Measurements from ENCODE around the gene SPCS3. TPM values are rescaled to one million over a fixed set of nuclear protein-coding genes. Genes with fewer than 3 reads are reported as not detected.
"Not testable (repeated sequence)": the region's sequence is repeated elsewhere in the genome, so short reads cannot be mapped to it uniquely, and the experiment has no call there.

Gene SPCS3
- total and polyA plus RNA-seq, 2 experiments from 2014 or later: 62.5 to 79.9 TPM

- H3K9me2 ChIP-seq (ENCODE audit: insufficient read depth); ATAC-seq; H3K4me3 Mint-ChIP-seq; H2AFZ ChIP-seq; H3K36me3 ChIP-seq (ENCODE audit: insufficient read depth); H3K27ac Mint-ChIP-seq; H3K27me3 ChIP-seq (ENCODE audit: insufficient read depth); H3F3A ChIP-seq (replicated peaks; ENCODE audit: low read depth); H3K27me3 Mint-ChIP-seq (ENCODE audit: insufficient read depth, low read depth, poor library complexity); H4K20me1 ChIP-seq (replicated peaks; ENCODE audit: insufficient read depth); H3K9me3 Mint-ChIP-seq; H3K79me2 ChIP-seq (replicated peaks; ENCODE audit: insufficient read depth); H3K36me3 Mint-ChIP-seq (ENCODE audit: low read depth); H3K4me1 Mint-ChIP-seq; H3K4me3 ChIP-seq; H3K27ac ChIP-seq (ENCODE audit: low read depth): not testable (repeated sequence)
- peak; percentile 49 for DNase-seq (ENCODE audit: low spot score)
- TF ChIP-seq, protein P1, sequence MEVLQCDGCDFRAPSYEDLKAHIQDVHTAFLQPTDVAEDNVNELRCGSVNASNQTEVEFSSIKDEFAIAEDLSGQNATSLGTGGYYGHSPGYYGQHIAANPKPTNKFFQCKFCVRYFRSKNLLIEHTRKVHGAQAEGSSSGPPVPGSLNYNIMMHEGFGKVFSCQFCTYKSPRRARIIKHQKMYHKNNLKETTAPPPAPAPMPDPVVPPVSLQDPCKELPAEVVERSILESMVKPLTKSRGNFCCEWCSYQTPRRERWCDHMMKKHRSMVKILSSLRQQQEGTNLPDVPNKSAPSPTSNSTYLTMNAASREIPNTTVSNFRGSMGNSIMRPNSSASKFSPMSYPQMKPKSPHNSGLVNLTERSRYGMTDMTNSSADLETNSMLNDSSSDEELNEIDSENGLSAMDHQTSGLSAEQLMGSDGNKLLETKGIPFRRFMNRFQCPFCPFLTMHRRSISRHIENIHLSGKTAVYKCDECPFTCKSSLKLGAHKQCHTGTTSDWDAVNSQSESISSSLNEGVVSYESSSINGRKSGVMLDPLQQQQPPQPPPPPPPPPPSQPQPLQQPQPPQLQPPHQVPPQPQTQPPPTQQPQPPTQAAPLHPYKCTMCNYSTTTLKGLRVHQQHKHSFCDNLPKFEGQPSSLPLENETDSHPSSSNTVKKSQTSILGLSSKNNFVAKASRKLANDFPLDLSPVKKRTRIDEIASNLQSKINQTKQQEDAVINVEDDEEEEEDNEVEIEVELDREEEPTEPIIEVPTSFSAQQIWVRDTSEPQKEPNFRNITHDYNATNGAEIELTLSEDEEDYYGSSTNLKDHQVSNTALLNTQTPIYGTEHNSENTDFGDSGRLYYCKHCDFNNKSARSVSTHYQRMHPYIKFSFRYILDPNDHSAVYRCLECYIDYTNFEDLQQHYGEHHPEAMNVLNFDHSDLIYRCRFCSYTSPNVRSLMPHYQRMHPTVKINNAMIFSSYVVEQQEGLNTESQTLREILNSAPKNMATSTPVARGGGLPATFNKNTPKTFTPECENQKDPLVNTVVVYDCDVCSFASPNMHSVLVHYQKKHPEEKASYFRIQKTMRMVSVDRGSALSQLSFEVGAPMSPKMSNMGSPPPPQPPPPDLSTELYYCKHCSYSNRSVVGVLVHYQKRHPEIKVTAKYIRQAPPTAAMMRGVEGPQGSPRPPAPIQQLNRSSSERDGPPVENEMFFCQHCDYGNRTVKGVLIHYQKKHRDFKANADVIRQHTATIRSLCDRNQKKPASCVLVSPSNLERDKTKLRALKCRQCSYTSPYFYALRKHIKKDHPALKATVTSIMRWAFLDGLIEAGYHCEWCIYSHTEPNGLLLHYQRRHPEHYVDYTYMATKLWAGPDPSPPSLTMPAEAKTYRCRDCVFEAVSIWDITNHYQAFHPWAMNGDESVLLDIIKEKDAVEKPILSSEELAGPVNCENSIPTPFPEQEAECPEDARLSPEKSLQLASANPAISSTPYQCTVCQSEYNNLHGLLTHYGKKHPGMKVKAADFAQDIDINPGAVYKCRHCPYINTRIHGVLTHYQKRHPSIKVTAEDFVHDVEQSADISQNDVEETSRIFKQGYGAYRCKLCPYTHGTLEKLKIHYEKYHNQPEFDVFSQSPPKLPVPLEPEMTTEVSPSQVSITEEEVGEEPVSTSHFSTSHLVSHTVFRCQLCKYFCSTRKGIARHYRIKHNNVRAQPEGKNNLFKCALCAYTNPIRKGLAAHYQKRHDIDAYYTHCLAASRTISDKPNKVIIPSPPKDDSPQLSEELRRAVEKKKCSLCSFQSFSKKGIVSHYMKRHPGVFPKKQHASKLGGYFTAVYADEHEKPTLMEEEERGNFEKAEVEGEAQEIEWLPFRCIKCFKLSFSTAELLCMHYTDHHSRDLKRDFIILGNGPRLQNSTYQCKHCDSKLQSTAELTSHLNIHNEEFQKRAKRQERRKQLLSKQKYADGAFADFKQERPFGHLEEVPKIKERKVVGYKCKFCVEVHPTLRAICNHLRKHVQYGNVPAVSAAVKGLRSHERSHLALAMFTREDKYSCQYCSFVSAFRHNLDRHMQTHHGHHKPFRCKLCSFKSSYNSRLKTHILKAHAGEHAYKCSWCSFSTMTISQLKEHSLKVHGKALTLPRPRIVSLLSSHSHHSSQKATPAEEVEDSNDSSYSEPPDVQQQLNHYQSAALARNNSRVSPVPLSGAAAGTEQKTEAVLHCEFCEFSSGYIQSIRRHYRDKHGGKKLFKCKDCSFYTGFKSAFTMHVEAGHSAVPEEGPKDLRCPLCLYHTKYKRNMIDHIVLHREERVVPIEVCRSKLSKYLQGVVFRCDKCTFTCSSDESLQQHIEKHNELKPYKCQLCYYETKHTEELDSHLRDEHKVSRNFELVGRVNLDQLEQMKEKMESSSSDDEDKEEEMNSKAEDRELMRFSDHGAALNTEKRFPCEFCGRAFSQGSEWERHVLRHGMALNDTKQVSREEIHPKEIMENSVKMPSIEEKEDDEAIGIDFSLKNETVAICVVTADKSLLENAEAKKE (CRISPR knock-in tag; IDR thresholded peaks at IDR 0.05): peak; percentile 85
- Histone ChIP-seq H3K4me1 (ENCODE audit: insufficient read depth) (peaks cover 13% of the 10 kb centered on the region), H3K4me2 (peak overlapping the region; percentile 70)
These were observed 23.9 kb upstream of the SPCS3 start for GRCh38 chr4:176295907-176296306.

DNA sequence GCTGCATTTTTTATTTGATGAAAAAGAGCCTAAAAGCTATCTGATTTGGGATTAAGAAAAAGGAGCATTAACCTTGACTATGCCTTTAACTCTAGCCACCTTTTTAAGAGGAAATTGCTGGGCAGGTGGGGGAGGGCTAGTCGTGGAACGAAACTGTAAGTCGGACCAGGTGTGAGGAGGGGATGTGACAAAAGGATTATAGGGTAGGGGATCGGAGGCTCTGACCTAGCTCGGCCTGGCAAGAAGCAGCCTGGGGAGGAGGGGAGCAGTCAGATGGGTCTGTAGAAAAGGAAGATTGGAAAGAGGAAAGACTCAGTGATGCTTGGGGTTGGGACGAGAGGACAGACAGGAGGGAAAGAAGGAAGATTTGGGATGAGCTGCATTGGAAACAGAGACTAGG is 21.1 kb upstream of the SPCS3 start:
- H3K4me2 ChIP-seq: no peak overlapping the region
- peaks cover 21% of the 10 kb centered on the region for H3K4me1 ChIP-seq (ENCODE audit: insufficient read depth)
- no peaks in the 10 kb centered on the region for H3K9me2 ChIP-seq (ENCODE audit: insufficient read depth)
- H4K20me1 ChIP-seq (replicated peaks; ENCODE audit: insufficient read depth): no peaks in the 10 kb centered on the region
- Mint-ChIP-seq H3K4me1 (peaks cover 8% of the 10 kb centered on the region), H3K27me3 (ENCODE audit: insufficient read depth, low read depth, poor library complexity) (no peaks in the 10 kb centered on the region), H3K27ac (no peak overlapping the region), H3K4me3 (no peak overlapping the region), H3K36me3 (ENCODE audit: low read depth) (no peaks in the 10 kb centered on the region), H3K9me3 (no peaks in the 10 kb centered on the region; the same call in 2 of the 3 replicates)
- H3K27ac ChIP-seq (ENCODE audit: low read depth): no peak overlapping the region
- no peak overlapping the region for H3K4me3 ChIP-seq
- no peaks in the 10 kb centered on the region for H3F3A ChIP-seq (replicated peaks; ENCODE audit: low read depth)
- no peak overlapping the region for H2AFZ ChIP-seq
- no peak for DNase-seq (ENCODE audit: low spot score)
- peaks cover 22% of the 10 kb centered on the region for H3K27me3 ChIP-seq (ENCODE audit: insufficient read depth)
- ATAC-seq: no peak
- no peaks in the 10 kb centered on the region for H3K79me2 ChIP-seq (replicated peaks; ENCODE audit: insufficient read depth)
- H3K36me3 ChIP-seq (ENCODE audit: insufficient read depth): no peaks in the 10 kb centered on the region
- no peak for TF ChIP-seq STAT1 (IDR thresholded peaks at IDR 0.05; ENCODE audit: unreplicated experiment)
- no peak for TF ChIP-seq ZNF331 (CRISPR knock-in tag; IDR thresholded peaks at IDR 0.05; ENCODE audit: low read depth)
- TF ChIP-seq, protein P2, sequence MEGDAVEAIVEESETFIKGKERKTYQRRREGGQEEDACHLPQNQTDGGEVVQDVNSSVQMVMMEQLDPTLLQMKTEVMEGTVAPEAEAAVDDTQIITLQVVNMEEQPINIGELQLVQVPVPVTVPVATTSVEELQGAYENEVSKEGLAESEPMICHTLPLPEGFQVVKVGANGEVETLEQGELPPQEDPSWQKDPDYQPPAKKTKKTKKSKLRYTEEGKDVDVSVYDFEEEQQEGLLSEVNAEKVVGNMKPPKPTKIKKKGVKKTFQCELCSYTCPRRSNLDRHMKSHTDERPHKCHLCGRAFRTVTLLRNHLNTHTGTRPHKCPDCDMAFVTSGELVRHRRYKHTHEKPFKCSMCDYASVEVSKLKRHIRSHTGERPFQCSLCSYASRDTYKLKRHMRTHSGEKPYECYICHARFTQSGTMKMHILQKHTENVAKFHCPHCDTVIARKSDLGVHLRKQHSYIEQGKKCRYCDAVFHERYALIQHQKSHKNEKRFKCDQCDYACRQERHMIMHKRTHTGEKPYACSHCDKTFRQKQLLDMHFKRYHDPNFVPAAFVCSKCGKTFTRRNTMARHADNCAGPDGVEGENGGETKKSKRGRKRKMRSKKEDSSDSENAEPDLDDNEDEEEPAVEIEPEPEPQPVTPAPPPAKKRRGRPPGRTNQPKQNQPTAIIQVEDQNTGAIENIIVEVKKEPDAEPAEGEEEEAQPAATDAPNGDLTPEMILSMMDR (conservative IDR thresholded peaks at IDR 0.05; ENCODE audit: low read depth in 2 of 2): no peak
- TF ChIP-seq EZH2phosphoT487 (IDR thresholded peaks at IDR 0.05; ENCODE audit: unreplicated experiment): no peak

Measured in GM23338 (cell line).